Subcutaneous adipose tissue (tissue), 4 donors: ENCODE data around the gene ADAM12. TPM values are rescaled to one million over a fixed set of nuclear protein-coding genes. Genes with fewer than 3 reads are reported as not detected.

Source experiments
- total RNA-seq, 4 donors: library from RNA; depleted of rRNA; stranded (reverse); fragments of >200 nt; gene quantifications; one replicate each; pipeline ENCODE4 v1.1.0, GENCODE V29; 2016
- TF ChIP-seq, protein P1 (sequence below): fragments of 450-650 bp; IDR thresholded peaks from one replicate; pipeline ENCODE4 v1.5.1; 2016; ENCODE audit warnings: low read depth, mild to moderate bottlenecking, control low read depth, antibody characterized with exemption, moderate library complexity

Gene ADAM12
- total RNA-seq, 4 donors from 2014 or later, result 11.5 to 20.4 (median 14.5) TPM

DNA sequence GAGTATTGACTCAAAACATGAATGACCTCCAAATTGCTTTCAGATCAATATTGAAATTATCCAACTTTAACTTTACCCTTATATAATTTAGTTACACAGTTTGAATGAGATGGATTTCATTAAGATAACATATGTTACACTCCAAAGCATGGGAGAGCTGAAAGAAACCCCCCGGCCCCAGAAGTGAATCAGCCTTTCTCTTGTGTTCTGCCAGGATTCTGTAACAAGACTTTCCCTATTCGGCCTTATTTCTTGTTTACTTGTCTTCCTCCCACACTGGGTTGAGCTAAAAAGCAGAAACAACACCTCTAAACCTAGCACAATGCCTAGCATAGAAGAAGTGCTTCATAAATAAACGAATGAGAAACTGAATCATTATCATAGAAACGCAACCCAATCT is 224.8 kb downstream of the ADAM12 start:
- TF ChIP-seq, protein P1, sequence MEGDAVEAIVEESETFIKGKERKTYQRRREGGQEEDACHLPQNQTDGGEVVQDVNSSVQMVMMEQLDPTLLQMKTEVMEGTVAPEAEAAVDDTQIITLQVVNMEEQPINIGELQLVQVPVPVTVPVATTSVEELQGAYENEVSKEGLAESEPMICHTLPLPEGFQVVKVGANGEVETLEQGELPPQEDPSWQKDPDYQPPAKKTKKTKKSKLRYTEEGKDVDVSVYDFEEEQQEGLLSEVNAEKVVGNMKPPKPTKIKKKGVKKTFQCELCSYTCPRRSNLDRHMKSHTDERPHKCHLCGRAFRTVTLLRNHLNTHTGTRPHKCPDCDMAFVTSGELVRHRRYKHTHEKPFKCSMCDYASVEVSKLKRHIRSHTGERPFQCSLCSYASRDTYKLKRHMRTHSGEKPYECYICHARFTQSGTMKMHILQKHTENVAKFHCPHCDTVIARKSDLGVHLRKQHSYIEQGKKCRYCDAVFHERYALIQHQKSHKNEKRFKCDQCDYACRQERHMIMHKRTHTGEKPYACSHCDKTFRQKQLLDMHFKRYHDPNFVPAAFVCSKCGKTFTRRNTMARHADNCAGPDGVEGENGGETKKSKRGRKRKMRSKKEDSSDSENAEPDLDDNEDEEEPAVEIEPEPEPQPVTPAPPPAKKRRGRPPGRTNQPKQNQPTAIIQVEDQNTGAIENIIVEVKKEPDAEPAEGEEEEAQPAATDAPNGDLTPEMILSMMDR, result no peak

DNA sequence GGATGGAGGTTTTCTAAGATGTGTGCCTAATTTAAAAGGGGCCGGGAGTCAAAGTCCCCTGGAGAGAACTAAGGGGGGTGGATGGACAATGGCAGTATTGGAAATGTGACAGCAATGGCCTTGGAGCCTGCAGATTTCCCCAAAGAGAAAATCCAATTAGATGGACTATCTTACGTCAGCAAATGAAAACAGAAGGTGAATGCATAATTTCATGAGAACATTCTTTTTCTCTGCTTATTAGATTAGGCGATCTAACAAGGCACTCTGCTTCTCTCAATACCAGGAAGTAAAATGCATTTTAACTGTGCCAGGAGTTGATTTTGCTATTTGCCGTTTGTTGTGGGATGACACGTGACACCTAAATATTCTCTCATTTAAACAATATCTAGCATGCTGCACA is 226.6 kb downstream of the ADAM12 start:
- TF ChIP-seq, protein P1, result no peak

DNA sequence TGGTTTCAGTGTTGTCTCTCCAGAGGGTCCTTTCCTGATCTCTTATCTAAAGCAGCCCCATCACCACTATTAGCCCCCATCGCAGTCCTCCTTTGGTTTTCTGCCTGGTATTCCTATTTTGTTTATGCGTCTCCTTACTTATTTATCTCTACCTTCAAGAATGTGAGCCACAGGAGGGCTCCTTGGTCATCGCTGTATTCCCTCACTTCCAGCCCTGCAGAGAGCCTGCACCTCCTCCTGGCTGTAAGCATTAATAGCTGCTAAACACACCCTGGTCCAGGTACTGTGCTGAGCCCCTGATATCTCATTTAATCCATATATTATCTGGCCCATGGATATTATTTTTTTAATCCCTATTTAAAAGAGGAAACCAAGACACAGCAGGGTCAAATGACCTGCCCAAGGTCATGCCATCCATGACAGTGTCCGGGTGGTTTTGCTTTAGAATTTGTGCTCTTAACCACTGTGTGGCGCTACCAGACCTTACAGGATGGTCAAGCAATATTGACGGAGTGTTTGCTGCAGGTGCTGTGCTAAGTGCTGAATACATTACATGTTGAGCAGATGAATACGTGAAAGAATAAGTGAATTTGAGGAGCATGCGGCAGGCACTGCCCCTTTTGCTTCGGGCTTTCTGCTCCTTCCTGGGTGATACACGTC is 227.2 kb downstream of the ADAM12 start:
- TF ChIP-seq, protein P1, result no peak

DNA sequence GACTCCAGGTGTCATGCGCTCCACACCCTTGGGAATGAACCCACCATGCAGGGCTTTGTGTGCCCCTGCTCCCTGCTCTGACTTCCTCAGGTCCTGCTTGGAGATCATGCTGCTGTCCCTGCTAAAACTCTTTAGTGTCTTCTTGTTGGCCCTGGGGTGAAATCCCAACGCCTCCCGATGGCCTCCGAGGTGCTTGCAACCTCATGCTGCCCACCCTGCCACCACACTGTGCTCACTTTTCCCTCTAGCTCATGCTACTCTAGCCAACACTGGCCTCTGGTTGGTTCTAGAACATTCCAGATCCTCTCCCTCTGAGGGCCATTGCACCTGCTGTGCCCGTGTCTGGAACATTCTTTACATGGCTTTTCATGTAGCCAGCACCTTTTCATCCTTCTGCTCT is 227.7 kb downstream of the ADAM12 start:
- TF ChIP-seq, protein P1, result no peak

DNA sequence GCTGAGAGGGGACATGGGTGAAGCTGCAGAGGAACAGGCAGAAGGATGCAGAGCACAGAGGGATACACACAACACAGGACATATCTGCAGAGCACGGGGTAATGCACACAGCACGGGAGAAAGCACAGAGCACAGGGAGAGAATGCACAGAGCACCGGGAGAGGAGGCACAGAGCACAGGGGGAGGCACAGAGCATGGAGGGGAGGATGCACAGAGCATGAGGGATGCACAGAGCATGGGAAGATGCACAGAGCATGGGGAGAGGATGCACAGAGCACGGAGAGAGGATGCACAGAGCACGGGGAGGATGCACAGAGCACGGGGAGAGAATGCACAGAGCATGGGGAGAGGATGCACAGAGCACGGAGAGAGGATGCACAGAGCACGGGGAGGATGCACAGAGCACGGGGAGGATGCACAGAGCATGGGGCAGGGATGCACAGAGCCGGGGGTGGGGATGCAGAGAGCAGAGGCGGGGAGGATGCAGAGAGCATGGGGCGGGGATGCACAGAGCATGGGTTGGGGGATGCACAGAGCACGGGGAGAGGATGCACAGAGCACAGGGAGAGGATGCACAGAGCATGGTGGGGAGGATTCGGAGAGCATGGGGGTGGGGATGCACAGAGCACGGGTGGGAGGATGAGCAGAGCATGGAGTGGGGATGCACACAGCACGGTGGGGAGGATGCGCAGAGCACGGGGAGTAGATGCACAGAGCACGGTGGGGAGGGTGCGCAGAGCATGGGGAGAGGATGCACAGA is 230.0 kb downstream of the ADAM12 start:
- TF ChIP-seq, protein P1, result no peak

DNA sequence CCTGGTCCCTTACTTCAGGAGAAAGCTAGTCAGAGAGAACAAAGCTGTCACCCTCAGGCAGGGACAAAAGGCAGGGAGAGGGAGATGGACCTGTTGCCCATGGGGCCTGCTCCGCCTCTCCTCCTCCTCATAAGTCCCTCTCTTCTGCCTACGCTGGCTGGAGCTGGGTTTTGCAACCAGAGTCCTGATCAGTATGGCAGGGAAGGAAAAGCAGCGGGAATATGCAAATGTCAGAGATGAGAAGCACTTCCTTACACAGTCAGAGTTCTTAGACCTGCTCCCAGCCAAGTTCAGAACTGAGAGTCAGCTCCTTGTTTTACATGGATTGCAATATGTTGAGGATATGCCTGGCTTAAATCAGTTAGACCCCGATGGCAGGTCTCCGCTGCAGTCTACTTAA is 231.1 kb downstream of the ADAM12 start:
- TF ChIP-seq, protein P1, result no peak

DNA sequence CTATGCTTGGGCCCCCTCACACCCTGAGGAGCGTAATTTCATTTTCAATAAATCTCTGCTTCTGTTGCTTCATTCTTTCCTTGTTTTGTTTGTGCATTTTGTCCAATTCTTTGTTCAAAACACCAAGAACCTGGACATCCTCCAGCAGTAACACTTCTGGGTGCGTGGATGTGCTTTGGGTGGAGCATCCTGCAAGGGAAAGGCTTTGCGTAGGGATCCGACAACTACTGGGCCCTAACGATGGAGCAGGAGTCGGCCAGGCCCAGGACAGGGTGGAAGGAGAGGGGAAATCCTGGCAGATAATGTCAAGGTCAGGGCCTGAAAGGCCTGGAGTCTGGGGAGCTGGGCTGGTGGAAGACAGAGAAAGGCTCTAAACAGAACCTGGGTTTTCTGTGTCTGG is 231.8 kb downstream of the ADAM12 start:
- TF ChIP-seq, protein P1, result no peak
